Retinal pigment epithelial cell (primary cell): ENCODE results near the gene ARHGAP10.
A peak's percentile ranks its signal among the peaks of the same experiment; 100 is the strongest.

ENCODE experiments used
- DNase-seq: peaks from one replicate; pipeline ENCODE4 v3.0.0-alpha.2; 2010; ENCODE audit warnings: low read depth
- H3K4me3 ChIP-seq: 2 replicates; pipeline ENCODE4 v1.5.1; 2011; ENCODE audit warnings: mild to moderate bottlenecking, low read length, control low read depth, moderate library complexity
- CTCF ChIP-seq: conservative IDR thresholded peaks from 2 replicates; pipeline ENCODE4 v1.5.1; 2011; ENCODE audit warnings: low read depth, low read length, control low read depth, inconsistent platforms

The ARHGAP10 gene

GRCh38 chr4:148015058-148015457, 283.2 kb downstream of the ARHGAP10 start:
- no peak for TF ChIP-seq CTCF
- H3K4me3 ChIP-seq = no peak overlapping the region
- DNase-seq = no peak

GRCh38 chr4:148015468-148015867, 283.6 kb downstream of the ARHGAP10 start:
- no peak for TF ChIP-seq CTCF
- no peak for DNase-seq
- no peak overlapping the region for H3K4me3 ChIP-seq

- peak; percentile 69 for DNase-seq
- no peak overlapping the region for H3K4me3 ChIP-seq
- TF ChIP-seq CTCF = no peak
Observed at GRCh38 chr4:148016063-148016637, 284.3 kb downstream of the ARHGAP10 start.

GRCh38 chr4:148017801-148018200, 285.9 kb downstream of the ARHGAP10 start:
- TF ChIP-seq CTCF = no peak
- no peak for DNase-seq
- H3K4me3 ChIP-seq = no peak overlapping the region

GRCh38 chr4:148021686-148022085, 289.8 kb downstream of the ARHGAP10 start:
- no peak overlapping the region for H3K4me3 ChIP-seq
- DNase-seq = no peak
- no peak for TF ChIP-seq CTCF

GRCh38 chr4:148022975-148023374, 291.1 kb downstream of the ARHGAP10 start:
- no peak overlapping the region for H3K4me3 ChIP-seq
- TF ChIP-seq CTCF = no peak
- no peak for DNase-seq

- DNase-seq = no peak
- H3K4me3 ChIP-seq = no peak overlapping the region
- TF ChIP-seq CTCF = no peak
Observed at GRCh38 chr4:148023512-148024181, 291.8 kb downstream of the ARHGAP10 start.
